Lower lobe of right lung (tissue), 2 donors: ENCODE data around the gene MAP3K13. TPM values are rescaled to one million over a fixed set of nuclear protein-coding genes. Genes with fewer than 3 reads are reported as not detected.

Source experiments
- ATAC-seq, 2 donors: fragments of 200-7000 bp; cut with Tn5 transposase; one replicate each; pipeline ENCODE4 v1.9.1; 2020 to 2022; ENCODE audit warnings: mild to moderate bottlenecking in 2 of 2, moderate library complexity in 2 of 2
- DNase-seq: peaks from one replicate; pipeline ENCODE4 v3.0.0-alpha.2; 2020
- H3K27ac ChIP-seq: fragments of 200-600 bp; one replicate; pipeline ENCODE4 v1.8.0; 2022
- H3K27me3 ChIP-seq: fragments of 200-600 bp; one replicate; pipeline ENCODE4 v1.8.0; 2022; ENCODE audit warnings: low read depth
- H3K36me3 ChIP-seq: fragments of 200-600 bp; one replicate; pipeline ENCODE4 v1.8.0; 2022; ENCODE audit warnings: mild to moderate bottlenecking
- H3K4me1 ChIP-seq: fragments of 200-600 bp; one replicate; pipeline ENCODE4 v1.8.0; 2022
- H3K4me3 ChIP-seq: fragments of 200-600 bp; one replicate; pipeline ENCODE4 v1.8.0; 2022; ENCODE audit warnings: mild to moderate bottlenecking
- H3K9me3 ChIP-seq: fragments of 200-600 bp; one replicate; pipeline ENCODE4 v1.8.0; 2022
- intact Hi-C: fragments of 100-400 bp; cut with DNase I; formaldehyde crosslinking; loops from one replicate; pipeline ENCODE4 v1.11.0; 2022
- total RNA-seq: library from RNA; stranded (reverse); fragmentation: NEBNext Ultra II Directional; extraction: Animal tissue kit (Norgen Biotek cat#: 25700); gene quantifications from one replicate; pipeline ENCODE4 v1.2.1, GENCODE V29; 2021
- TF ChIP-seq, protein P1 (sequence below): fragments of 200-600 bp; IDR thresholded peaks from one replicate; pipeline ENCODE4 v1.8.0; 2022; ENCODE audit warnings: antibody characterized with exemption, mild to moderate bottlenecking
- donor health status: DM: no; HTN: yes; CAD: no; lungs with severe emphysema.

Gene MAP3K13
- total RNA-seq, 1 donor from 2014 or later: 35.4 TPM

DNA sequence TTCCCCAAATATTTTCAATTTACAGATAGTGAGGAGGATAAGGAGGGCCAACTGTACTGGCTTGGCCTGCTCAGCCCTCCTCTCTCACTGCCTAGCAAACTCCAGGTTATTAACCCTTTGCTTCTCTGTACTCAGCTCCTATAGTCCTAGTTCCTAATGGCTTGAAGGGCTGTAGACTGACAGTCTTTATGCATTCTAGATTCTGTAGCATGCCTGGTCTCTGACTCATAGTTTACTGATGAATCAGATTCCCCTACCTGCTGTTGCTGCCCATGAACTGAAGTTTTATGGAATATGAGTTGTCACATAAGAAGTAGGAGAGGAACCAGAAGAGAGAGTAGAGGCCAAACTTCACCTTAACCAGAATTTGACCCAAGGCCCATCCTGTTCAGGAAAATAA is 27.1 kb upstream of the MAP3K13 start:
- Histone ChIP-seq H3K9me3 (no peaks in the 10 kb centered on the region), H3K4me3 (no peak overlapping the region), H3K27me3 (no peaks in the 10 kb centered on the region), H3K4me1 (peaks cover 16% of the 10 kb centered on the region), H3K36me3 (no peaks in the 10 kb centered on the region), H3K27ac (no peak overlapping the region)
- TF ChIP-seq, protein P1, sequence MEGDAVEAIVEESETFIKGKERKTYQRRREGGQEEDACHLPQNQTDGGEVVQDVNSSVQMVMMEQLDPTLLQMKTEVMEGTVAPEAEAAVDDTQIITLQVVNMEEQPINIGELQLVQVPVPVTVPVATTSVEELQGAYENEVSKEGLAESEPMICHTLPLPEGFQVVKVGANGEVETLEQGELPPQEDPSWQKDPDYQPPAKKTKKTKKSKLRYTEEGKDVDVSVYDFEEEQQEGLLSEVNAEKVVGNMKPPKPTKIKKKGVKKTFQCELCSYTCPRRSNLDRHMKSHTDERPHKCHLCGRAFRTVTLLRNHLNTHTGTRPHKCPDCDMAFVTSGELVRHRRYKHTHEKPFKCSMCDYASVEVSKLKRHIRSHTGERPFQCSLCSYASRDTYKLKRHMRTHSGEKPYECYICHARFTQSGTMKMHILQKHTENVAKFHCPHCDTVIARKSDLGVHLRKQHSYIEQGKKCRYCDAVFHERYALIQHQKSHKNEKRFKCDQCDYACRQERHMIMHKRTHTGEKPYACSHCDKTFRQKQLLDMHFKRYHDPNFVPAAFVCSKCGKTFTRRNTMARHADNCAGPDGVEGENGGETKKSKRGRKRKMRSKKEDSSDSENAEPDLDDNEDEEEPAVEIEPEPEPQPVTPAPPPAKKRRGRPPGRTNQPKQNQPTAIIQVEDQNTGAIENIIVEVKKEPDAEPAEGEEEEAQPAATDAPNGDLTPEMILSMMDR: no peak
- intact Hi-C loops: no loop called here
- DNase-seq (no peak), ATAC-seq (peak in 1 of 2 donors; percentile 15)

- intact Hi-C loops: no loop called here
- TF ChIP-seq, protein P1: no peak
- ATAC-seq: peak; percentile 51 to 74
- H3K4me3 ChIP-seq: no peak overlapping the region
- H3K36me3 ChIP-seq: no peaks in the 10 kb centered on the region
- no peaks in the 10 kb centered on the region for H3K27me3 ChIP-seq
- no peak for DNase-seq
- H3K27ac ChIP-seq: peak overlapping the region; percentile 47
- peaks cover 11% of the 10 kb centered on the region for H3K4me1 ChIP-seq
- H3K9me3 ChIP-seq: no peaks in the 10 kb centered on the region
These were observed 25.6 kb upstream of the MAP3K13 start for GRCh38 chr3:185337231-185337816.

- no peaks in the 10 kb centered on the region for H3K9me3 ChIP-seq
- no peak for ATAC-seq
- H3K36me3 ChIP-seq: no peaks in the 10 kb centered on the region
- intact Hi-C loops: no loop called here
- peaks cover 15% of the 10 kb centered on the region for H3K4me1 ChIP-seq
- H3K27ac ChIP-seq: no peak overlapping the region
- DNase-seq: no peak
- H3K27me3 ChIP-seq: no peaks in the 10 kb centered on the region
- H3K4me3 ChIP-seq: no peak overlapping the region
- TF ChIP-seq, protein P1: no peak
These were observed 23.0 kb upstream of the MAP3K13 start for GRCh38 chr3:185339945-185340344.

DNA sequence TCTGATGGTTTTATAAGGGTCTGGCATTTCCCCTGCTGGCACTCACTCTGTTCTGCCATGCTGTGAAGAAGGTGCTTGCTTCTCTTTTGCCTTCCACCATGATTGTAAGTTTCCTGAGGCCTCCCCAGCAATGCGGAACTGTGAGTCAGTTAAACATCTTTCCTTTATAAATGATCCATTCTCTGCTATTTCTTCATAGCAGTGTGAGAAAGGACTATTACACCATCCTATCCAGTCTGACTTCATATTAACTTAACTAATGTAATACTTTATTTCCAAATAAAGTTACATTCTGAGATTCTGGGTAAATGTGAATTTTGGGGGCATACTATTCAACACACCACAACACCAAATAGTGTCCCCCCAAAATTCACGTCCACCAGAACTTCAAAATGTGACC is 22.2 kb upstream of the MAP3K13 start:
- intact Hi-C loops: no loop called here
- TF ChIP-seq, protein P1: no peak
- peaks cover 15% of the 10 kb centered on the region for H3K4me1 ChIP-seq
- no peak overlapping the region for H3K4me3 ChIP-seq
- H3K27ac ChIP-seq: no peak overlapping the region
- no peaks in the 10 kb centered on the region for H3K9me3 ChIP-seq
- no peaks in the 10 kb centered on the region for H3K27me3 ChIP-seq
- ATAC-seq (no peak), DNase-seq (no peak)
- H3K36me3 ChIP-seq: no peaks in the 10 kb centered on the region

GRCh38 chr3:185341616-185342458 is 21.1 kb upstream of the MAP3K13 start:
- H3K4me3 ChIP-seq: no peak overlapping the region
- TF ChIP-seq, protein P1: no peak
- no peaks in the 10 kb centered on the region for H3K27me3 ChIP-seq
- H3K36me3 ChIP-seq: no peaks in the 10 kb centered on the region
- intact Hi-C loops: no loop called here
- H3K27ac ChIP-seq: no peak overlapping the region
- DNase-seq (no peak), ATAC-seq (no peak)
- no peaks in the 10 kb centered on the region for H3K9me3 ChIP-seq
- peaks cover 15% of the 10 kb centered on the region for H3K4me1 ChIP-seq
